ENCODE results near the gene AKAP9. TPM values are rescaled to one million over a fixed set of nuclear protein-coding genes. Genes with fewer than 3 reads are reported as not detected.

AKAP9 gene
- total and polyA plus RNA-seq, 9 of the 15 experiments (the other 6 are each of a cell fraction or from before 2014, with no cell fraction given), result 25.5 to 80.9 (median 46.3) TPM

DNA sequence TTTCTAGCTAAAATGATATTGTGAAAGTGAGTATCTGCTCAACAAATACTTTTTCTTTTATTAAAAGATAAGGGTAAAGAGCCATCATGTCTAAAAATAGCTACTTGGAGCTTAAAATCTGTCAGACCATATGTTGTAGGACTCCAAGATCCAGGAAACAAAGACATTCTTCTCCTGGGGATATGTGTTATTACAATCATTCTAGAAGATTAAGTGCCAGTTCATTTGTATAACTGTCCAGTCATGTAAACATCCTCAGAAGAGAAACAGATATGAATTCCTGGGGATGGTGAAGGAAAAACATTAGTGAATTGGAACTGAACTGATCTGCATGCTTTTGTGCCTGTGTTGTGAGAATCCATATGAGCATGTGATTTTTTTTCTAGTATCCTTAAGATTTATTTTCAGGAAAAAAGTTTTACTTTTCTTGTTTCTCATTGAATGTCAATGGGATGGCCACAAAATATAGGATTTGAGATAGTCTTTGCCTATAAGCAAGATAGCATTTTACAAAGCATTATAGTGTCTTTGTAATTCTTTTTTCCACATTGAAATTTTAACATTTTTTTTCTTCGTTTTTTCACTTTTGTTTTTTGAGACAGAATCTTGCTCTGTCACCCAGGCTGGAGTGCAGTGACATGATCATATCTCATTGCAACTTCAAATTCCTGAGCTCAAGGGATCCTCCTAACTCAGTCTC is 45.7 kb upstream of the AKAP9 start (continued):
- TF ChIP-seq FOXM1 (IDR thresholded peaks at IDR 0.05; ENCODE audit: low read depth) (no peak), FOXM1 (CRISPR knock-in tag; IDR thresholded peaks at IDR 0.05; ENCODE audit: low read depth) (no peak), C11orf30 (IDR thresholded peaks at IDR 0.05; ENCODE audit: low read depth) (peak; percentile 62), MTA2 (IDR thresholded peaks at IDR 0.05; ENCODE audit: low read depth) (peak; percentile 47), NCOR1 (IDR thresholded peaks at IDR 0.05) (peak; percentile 82), HNRNPK (IDR thresholded peaks at IDR 0.05; ENCODE audit: low read depth, low read length, poor library complexity, severe bottlenecking) (no peak), TEAD1 (CRISPR knock-in tag; IDR thresholded peaks at IDR 0.05) (no peak), PRMT5 (CRISPR knock-in tag; IDR thresholded peaks at IDR 0.05) (no peak), MEF2A (IDR thresholded peaks at IDR 0.05; ENCODE audit: control insufficient read depth, low read depth, low read length) (peak; percentile 93), RBM22 (IDR thresholded peaks at IDR 0.05; ENCODE audit: low read depth, low read length, poor library complexity, severe bottlenecking) (no peak), NCOA2 (IDR thresholded peaks at IDR 0.05; ENCODE audit: partially characterized antibody in 2 of 2) (no peak), PHF21A (IDR thresholded peaks at IDR 0.05; ENCODE audit: borderline replicate concordance, low read depth) (no peak), ZFPM2 (CRISPR knock-in tag; IDR thresholded peaks at IDR 0.05) (no peak)
- TF ChIP-seq, protein P1, sequence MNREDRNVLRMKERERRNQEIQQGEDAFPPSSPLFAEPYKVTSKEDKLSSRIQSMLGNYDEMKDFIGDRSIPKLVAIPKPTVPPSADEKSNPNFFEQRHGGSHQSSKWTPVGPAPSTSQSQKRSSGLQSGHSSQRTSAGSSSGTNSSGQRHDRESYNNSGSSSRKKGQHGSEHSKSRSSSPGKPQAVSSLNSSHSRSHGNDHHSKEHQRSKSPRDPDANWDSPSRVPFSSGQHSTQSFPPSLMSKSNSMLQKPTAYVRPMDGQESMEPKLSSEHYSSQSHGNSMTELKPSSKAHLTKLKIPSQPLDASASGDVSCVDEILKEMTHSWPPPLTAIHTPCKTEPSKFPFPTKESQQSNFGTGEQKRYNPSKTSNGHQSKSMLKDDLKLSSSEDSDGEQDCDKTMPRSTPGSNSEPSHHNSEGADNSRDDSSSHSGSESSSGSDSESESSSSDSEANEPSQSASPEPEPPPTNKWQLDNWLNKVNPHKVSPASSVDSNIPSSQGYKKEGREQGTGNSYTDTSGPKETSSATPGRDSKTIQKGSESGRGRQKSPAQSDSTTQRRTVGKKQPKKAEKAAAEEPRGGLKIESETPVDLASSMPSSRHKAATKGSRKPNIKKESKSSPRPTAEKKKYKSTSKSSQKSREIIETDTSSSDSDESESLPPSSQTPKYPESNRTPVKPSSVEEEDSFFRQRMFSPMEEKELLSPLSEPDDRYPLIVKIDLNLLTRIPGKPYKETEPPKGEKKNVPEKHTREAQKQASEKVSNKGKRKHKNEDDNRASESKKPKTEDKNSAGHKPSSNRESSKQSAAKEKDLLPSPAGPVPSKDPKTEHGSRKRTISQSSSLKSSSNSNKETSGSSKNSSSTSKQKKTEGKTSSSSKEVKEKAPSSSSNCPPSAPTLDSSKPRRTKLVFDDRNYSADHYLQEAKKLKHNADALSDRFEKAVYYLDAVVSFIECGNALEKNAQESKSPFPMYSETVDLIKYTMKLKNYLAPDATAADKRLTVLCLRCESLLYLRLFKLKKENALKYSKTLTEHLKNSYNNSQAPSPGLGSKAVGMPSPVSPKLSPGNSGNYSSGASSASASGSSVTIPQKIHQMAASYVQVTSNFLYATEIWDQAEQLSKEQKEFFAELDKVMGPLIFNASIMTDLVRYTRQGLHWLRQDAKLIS (CRISPR knock-in tag; IDR thresholded peaks at IDR 0.05), result no peak
- TF ChIP-seq, protein P2, sequence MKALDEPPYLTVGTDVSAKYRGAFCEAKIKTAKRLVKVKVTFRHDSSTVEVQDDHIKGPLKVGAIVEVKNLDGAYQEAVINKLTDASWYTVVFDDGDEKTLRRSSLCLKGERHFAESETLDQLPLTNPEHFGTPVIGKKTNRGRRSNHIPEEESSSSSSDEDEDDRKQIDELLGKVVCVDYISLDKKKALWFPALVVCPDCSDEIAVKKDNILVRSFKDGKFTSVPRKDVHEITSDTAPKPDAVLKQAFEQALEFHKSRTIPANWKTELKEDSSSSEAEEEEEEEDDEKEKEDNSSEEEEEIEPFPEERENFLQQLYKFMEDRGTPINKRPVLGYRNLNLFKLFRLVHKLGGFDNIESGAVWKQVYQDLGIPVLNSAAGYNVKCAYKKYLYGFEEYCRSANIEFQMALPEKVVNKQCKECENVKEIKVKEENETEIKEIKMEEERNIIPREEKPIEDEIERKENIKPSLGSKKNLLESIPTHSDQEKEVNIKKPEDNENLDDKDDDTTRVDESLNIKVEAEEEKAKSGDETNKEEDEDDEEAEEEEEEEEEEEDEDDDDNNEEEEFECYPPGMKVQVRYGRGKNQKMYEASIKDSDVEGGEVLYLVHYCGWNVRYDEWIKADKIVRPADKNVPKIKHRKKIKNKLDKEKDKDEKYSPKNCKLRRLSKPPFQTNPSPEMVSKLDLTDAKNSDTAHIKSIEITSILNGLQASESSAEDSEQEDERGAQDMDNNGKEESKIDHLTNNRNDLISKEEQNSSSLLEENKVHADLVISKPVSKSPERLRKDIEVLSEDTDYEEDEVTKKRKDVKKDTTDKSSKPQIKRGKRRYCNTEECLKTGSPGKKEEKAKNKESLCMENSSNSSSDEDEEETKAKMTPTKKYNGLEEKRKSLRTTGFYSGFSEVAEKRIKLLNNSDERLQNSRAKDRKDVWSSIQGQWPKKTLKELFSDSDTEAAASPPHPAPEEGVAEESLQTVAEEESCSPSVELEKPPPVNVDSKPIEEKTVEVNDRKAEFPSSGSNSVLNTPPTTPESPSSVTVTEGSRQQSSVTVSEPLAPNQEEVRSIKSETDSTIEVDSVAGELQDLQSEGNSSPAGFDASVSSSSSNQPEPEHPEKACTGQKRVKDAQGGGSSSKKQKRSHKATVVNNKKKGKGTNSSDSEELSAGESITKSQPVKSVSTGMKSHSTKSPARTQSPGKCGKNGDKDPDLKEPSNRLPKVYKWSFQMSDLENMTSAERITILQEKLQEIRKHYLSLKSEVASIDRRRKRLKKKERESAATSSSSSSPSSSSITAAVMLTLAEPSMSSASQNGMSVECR (CRISPR knock-in tag; IDR thresholded peaks at IDR 0.05), result no peak
- TF ChIP-seq, protein P3, sequence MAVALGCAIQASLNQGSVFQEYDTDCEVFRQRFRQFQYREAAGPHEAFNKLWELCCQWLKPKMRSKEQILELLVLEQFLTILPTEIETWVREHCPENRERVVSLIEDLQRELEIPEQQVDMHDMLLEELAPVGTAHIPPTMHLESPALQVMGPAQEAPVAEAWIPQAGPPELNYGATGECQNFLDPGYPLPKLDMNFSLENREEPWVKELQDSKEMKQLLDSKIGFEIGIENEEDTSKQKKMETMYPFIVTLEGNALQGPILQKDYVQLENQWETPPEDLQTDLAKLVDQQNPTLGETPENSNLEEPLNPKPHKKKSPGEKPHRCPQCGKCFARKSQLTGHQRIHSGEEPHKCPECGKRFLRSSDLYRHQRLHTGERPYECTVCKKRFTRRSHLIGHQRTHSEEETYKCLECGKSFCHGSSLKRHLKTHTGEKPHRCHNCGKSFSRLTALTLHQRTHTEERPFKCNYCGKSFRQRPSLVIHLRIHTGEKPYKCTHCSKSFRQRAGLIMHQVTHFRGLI (CRISPR knock-in tag; IDR thresholded peaks at IDR 0.05), result no peak
- TF ChIP-seq, protein P4, sequence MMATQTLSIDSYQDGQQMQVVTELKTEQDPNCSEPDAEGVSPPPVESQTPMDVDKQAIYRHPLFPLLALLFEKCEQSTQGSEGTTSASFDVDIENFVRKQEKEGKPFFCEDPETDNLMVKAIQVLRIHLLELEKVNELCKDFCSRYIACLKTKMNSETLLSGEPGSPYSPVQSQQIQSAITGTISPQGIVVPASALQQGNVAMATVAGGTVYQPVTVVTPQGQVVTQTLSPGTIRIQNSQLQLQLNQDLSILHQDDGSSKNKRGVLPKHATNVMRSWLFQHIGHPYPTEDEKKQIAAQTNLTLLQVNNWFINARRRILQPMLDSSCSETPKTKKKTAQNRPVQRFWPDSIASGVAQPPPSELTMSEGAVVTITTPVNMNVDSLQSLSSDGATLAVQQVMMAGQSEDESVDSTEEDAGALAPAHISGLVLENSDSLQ (IDR thresholded peaks at IDR 0.05), result no peak; the same call in 1 of the 2 replicates
